HG03460 (cell line): Measurements from ENCODE around the gene GABRB2.
A peak's percentile ranks its signal among the peaks of the same experiment; 100 is the strongest.
"Not testable (repeated sequence)": the region's sequence is repeated elsewhere in the genome, so short reads cannot be mapped to it uniquely, and the experiment has no call there.

ENCODE experiments used
- ATAC-seq: cut with Tn5 transposase; IDR thresholded peaks from one replicate; pipeline ENCODE4 v1.9.1; 2021; ENCODE audit not compliant: unreplicated experiment

Gene GABRB2

GRCh38 chr5:161305601-161306000 lies 240.9 kb downstream of the GABRB2 start:
- ATAC-seq: no peak

- ATAC-seq: no peak
These were observed 244.0 kb downstream of the GABRB2 start for GRCh38 chr5:161302559-161302958.

DNA sequence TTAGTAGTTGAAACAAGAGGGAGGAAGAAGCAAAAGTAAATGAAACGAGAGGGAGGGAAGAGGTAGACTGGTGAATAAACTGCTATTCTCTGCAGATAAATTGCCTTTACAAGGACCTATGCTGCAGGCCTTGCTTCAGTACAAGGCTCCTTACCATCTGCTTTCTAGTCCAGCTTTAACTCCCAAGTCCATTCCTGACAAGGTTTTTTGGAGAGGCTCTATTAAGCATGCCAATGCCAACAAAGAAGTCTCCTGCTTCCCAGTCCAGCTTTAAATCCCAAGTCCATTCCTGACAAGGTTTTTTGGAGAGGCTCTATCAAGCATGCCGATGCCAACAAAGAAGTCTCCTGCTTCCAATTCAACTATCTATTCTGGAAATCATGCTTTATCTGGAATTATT lies 244.9 kb downstream of the GABRB2 start:
- no peak for ATAC-seq

GRCh38 chr5:161299053-161299452 lies 247.5 kb downstream of the GABRB2 start:
- ATAC-seq: peak; percentile 88

DNA sequence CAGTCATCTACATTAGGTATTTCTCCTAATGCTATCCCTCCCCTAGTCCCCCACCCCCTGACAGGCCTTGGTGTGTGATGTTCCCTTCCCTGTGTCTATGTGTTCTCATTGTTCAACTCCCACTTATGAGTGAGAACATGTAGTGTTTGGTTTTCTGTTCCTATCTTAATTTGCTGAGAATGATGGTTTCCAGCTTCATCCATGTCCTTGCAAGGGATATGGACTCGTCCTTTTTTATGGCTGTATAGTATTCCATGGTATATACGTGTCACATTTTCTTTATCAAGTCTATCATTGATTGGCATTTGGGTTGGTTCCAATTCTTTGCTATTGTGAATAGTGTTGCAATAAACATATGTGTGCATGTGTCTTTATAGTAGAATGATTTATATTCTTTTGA lies 249.1 kb downstream of the GABRB2 start:
- ATAC-seq: not testable (repeated sequence)

- ATAC-seq: no peak
These were observed 250.7 kb downstream of the GABRB2 start for GRCh38 chr5:161295721-161296250.

GRCh38 chr5:161288071-161288470 lies 258.5 kb downstream of the GABRB2 start:
- ATAC-seq: no peak

GRCh38 chr5:161287436-161287835 lies 259.1 kb downstream of the GABRB2 start:
- ATAC-seq: no peak

- ATAC-seq: peak; percentile 87
These were observed 260.4 kb downstream of the GABRB2 start for GRCh38 chr5:161286066-161286655.

- ATAC-seq: no peak
These were observed 262.1 kb downstream of the GABRB2 start for GRCh38 chr5:161284445-161284844.

GRCh38 chr5:161283296-161283695 lies 263.2 kb downstream of the GABRB2 start:
- ATAC-seq: no peak

- no peak for ATAC-seq
These were observed 267.5 kb downstream of the GABRB2 start for GRCh38 chr5:161278739-161279660.

- no peak for ATAC-seq
These were observed 269.5 kb downstream of the GABRB2 start for GRCh38 chr5:161277011-161277410.

GRCh38 chr5:161274951-161275350 lies 271.6 kb downstream of the GABRB2 start:
- no peak for ATAC-seq

DNA sequence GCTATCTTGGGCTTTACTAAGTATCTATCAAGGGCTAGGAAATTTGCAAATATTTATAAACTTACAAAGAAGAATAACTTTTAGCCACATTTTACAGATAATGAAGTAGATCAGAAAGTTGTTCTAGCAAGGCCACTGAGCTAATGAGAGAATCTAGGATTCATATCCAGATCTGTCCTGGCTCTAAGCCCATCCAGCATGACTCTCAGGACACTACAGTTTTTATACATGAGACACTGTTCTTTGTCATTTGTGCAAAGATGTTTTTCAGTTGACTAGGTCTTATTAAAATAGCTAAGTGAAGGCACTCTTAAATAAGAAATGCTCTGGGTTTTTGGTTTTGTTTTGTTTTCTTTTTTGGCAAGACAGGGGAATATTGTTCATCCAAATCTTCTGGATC lies 273.1 kb downstream of the GABRB2 start:
- no peak for ATAC-seq

GRCh38 chr5:161271816-161272215 lies 274.7 kb downstream of the GABRB2 start:
- ATAC-seq: no peak

DNA sequence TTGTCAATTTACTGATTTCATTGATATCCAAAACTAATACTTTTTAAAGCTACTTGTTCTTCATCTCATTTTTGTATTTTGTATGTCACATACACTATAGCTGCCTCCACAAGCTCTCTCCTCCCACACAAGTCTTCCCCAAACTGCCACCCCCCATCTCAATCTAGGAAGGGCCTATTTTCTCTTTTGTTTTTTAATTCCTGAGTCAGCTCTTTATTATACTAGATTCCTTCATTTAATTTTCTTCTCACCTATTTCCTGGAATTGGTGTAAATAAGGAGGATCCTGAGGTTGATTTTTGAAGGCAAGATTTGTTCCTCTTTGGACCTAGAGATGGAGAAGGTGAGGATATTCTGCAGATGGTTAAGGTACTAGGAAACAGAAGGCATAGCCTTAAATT lies 277.4 kb downstream of the GABRB2 start:
- ATAC-seq: no peak

GRCh38 chr5:161266954-161267353 lies 279.6 kb downstream of the GABRB2 start:
- no peak for ATAC-seq

DNA sequence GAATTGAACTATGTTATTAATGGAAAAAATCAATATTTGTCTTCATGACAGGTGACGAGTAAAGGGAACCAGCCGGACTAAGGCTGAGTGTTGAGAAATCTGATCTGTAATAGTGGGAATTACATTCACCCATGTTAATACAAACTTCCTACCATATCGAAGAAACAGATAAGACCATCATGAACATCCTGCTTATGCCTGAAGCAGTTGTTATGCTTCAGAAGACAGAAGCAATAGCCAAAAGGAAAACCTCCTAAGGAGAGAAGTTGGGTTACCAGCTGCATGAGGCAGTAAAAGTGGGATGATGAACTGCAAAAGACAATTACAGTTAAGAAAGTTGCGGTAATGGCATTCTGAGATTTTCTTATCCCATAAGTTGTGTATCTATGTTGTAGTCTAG lies 281.5 kb downstream of the GABRB2 start:
- ATAC-seq: no peak

DNA sequence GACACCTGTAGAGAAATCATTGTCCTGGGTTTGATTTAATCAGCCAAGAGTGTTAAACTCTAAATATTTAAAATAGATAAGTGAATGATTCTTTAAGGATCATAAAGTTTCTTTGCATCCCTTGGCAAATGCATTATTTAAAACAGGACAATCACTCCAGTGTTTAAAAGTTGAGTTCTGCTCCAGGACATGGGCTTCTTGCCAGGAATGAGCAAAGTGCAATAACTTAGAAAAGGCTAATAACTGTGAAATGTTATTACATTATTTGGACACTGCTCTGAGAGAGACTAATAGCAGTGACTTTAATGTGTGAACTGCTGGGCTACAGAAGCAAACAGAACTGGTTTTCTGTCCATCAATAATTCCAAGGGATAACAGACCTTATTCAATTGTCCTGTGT lies 283.3 kb downstream of the GABRB2 start:
- no peak for ATAC-seq

DNA sequence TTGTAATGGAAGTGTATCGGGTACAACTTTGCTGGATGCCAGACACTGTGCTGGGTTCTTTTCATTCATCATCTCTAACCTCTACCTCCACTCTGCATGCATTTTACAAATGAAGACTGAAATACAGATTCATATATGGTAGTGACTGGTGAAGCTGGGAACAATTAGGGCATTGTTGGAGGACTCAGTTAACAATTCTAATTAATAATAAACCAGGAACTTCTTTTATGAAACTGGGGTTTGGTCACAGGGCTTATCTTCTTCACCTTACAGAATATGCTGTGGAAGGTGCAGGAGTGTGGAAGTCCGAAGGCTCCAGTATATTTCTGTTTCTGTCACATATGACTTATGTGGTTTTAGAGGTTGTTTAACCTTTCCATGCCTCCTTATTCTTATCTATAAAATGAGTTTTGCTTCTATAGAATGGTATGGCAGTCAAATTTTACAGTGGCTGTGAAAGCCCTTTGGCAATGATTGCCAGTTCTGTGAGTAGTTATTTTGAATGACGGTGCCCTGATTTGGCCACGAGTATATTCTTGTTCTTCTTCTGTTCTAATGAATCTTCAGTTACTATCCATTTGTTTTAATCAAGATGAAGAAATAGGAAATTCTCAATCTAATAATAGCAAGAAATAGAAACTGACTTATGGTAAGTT lies 284.7 kb downstream of the GABRB2 start:
- peak; percentile 58 for ATAC-seq

DNA sequence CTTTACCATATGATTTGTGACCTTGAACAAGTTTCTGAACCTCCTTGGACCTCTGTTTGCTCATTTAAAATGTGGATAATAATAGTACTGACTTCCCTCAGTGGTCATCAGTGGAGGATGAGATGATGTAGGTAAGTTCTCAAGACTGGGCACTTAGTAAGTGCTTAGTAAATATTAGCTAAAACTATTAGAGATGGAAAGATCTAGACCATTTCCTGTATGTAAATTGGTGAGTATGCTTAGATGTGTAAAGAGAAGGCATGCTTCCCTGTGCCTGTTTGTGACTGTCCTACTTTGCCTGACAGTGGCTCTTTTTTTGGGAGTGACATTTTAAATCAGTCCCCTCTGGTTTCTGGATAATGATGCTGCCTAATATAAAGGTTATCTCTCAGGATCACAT lies 288.1 kb downstream of the GABRB2 start:
- no peak for ATAC-seq
